IPS-11a (cell line): ENCODE data around the gene LHX8.
A peak's percentile ranks its signal among the peaks of the same experiment; 100 is the strongest.
"Not testable (repeated sequence)": the region's sequence is repeated elsewhere in the genome, so short reads cannot be mapped to it uniquely, and the experiment has no call there.

ENCODE experiments used
- H3K4me3 ChIP-seq: one replicate; pipeline ENCODE4 v1.5.1; 2013; ENCODE audit warnings: low read depth, low read length, control low read depth

The LHX8 gene

DNA sequence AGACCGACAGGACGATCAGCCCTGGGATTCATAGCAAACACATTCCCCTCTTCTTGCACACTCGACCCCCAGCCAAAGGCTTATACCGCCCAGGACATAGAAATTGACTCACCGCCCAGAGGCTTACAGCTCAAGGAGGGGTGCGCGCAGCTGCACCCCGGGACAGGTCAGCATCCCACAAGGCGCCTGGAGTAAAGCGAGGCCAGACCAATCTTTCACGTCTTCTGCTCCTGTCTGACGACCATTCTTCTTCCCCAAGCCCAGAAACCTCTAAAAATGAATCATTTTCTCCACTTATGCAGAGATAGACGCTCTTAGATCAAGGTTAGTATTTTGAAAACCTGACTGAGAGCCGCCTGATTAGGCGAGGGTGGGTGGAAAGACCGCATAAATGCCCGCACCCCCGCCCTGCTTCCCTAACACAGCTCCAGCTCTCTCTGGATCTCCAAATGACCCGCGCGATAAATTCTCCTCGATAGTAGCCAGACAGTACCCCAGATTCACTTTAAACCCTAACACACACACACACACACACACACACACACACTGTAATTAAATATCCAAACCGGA, 1.9 kb upstream of the LHX8 start:
- no peak overlapping the region for H3K4me3 ChIP-seq

DNA sequence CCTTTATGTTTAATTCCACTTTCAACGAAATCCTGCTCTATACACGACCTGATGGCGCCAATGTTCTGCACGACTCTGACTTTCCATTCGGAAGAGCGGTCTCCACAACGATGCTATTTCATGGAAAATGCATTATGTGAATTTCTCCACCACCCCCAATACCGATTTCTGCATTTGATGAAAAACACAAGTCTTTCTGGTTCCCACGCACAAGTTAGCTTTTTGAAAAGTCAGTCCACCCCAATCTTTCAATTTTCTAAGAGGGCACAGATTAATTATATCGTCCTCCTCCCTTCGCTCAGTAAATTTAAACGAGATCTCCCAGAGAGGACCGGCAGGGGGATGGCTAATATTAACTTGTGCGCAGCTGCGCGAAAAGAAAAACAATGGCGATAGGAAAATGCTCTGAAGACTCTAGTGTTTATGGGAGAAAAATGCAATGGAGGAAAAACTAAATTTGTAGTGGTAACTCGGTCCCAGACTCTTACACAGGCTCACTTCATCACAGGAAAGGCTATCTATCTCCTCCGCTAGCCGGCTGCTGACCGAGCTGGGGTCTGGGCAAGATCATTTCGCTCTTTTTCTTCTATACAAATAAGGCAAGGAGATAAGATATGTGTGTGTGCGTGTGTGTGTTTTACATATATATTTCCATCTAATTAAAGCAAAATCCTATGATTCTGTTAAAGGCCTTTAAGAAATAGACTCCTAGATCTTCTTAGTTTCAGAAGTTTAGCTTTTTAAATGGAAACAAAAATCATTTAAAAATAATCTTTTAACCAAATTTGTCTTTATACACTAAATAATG, 1.2 kb upstream of the LHX8 start:
- H3K4me3 ChIP-seq: no peak overlapping the region

DNA sequence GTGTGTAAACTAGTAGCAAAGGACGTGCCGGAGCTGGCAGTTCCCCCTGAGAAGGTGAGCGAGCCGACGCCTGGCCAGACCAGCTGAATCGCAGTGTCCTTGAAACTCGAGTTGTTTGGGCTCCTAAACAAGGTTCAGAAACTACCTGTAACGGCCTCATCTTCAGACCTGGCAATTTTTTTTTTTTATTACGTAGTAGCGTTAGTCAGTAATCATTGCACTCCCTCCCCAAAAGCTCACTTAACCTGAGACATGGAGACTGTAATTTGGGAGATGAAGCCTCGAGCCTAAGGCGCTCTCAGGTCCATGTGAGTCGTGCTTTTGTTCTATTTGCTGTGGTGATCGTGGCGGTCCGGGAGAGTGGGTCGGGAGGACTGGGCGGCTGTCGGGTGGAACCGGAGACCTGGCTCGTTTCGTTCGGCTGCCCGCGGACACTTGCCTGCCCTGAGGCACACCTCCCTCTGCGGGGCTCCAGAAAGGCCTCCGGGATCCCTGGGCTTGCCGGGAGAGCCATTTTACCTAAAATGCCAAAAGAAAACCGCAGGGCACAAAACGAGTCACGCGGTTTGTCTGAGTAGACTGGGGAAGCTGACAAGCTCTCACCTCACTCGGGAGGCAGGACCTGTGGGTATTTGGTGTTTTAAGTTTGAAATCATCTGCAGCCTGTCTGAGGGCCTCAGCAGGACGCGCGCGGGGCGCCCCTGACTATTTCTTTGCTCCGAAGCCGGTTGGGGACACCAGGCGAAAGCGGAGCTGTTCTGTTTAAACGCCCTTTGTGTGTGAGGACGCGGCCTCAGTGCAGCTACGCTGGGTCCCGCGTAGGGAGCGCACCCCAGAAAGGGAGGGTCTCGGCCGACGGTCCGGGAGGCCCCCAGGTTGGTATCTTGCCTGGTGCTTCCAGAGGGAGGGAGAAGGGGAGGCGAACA, 722 bp downstream of the LHX8 start:
- H3K4me3 ChIP-seq: peak overlapping the region; percentile 9

DNA sequence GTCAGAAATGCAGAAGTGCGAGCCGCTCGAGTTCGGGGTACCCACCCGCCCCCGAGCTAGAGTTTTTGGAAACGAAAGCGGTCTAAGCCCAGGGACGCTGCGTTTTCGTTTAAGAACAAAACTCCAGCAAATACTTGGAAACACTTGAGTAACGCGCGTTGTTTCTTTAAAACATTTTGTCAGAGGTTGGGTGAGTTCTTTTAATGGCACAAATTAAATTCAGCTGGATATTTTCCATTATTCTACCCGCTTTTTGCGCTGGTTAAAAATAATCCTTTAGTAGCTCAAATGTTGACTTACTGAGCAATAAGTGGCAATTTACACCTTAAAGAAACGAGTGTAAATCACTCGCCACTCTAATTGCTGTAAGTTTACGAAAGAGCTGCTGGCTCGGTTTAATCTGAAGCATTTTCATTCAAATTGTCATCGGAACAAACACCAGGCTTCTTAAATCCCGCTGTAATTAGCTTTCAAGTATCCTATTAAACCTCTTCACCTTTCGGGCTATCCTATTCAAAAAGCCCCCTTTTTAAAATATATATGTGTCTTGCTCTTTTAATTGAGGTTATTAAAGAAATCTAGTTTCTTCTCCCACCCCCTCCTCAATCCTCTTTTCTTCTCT, 1.5 kb downstream of the LHX8 start:
- H3K4me3 ChIP-seq: peak overlapping the region; percentile 9

DNA sequence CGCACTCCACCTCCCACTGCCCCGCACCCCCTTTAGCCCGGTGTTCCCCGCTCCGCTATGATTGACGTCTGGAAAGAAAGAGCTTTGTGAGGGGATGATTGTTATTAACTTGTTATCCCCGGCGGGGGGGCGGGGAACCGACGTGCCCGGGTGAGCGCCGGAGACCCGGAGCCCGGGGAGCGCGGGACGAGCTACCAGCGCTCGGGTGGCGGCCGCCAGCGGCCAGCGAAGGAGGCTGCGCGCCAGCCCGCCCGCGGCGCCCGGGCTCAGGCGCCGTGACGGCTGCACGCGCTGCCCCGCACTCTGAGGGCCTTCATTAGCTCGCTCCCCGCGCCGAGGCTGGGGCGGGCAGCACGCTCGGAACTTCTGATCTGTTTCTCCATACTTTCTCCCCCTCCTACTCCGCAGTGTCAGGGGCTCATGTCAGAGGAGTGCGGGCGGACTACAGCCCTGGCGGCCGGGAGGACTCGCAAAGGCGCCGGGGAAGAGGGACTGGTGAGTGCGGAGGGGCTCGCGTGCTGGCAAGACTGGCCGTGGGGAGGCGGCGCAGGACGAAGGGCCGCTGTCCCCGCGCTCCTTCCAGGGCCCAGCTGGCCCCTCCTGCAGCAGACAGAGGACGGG, 2.1 kb downstream of the LHX8 start:
- H3K4me3 ChIP-seq: peak overlapping the region; percentile 36

DNA sequence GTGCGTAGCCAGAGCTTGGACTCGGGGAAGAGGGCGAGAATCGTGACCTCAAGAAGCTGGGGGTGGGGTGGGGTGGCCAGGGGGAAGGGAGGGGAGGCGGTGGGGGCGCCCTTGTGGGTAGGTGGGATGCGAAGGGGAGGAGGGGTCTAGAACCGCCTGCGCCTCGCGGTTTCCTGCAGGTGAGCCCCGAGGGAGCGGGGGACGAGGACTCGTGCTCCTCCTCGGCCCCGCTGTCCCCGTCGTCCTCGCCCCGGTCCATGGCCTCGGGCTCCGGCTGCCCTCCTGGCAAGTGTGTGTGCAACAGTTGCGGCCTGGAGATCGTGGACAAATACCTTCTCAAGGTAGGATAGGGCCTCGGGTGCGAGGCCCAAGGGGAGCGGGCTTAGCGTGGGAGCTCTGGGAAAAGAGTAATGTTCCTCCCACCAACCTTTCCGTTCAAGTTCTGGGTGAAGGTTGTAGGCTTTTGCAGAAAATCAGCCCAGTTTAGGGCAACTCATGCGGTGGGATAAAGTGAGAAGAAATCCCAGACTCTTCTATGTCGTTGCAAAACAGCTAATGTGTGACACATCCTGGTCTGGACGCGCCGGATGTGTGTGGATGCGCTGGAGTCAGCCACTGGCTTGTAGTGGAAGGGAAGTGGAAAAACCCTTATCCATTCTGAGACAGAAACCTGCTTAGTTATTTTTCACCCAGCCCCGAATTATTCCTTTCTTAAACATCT, 2.9 kb downstream of the LHX8 start:
- H3K4me3 ChIP-seq: peak overlapping the region; percentile 36

DNA sequence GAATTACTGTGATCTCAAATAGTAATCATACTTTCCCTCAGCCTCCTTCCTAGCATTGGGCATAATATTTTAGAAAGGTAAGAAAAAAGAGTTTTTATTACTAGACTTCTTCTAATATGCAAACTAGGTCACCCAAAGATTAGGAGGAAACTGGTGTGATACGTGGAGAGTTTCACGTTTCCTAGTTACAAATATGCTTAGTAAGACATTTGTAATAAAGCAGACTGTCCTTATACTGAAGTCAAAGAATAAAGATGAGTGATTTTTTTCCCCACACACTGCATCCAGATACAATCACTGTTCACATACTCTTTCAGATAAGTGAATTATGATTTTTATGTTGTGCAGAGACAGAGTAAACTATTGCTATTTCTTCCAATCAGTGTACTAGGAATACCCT, 17.9 kb downstream of the LHX8 start:
- no peak overlapping the region for H3K4me3 ChIP-seq

DNA sequence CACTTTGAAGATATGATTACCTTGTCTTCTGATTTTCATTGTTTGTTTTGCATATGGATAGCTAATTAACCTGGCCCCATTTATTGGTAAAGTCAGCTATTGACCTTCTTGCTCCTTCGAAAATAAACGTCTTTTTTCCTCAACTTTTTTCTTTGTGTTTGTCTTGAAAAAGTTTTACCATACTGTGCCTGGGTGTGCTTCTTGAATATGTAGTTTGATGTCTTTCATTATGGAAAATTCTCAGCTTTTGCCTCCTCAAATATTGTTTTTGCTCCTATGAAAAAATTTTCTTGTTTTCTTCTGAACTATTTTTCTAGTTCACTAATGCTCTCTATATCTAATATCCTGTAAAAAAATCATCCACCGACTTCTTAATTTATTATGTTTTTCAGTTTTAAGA, 25.0 kb downstream of the LHX8 start:
- no peak overlapping the region for H3K4me3 ChIP-seq

DNA sequence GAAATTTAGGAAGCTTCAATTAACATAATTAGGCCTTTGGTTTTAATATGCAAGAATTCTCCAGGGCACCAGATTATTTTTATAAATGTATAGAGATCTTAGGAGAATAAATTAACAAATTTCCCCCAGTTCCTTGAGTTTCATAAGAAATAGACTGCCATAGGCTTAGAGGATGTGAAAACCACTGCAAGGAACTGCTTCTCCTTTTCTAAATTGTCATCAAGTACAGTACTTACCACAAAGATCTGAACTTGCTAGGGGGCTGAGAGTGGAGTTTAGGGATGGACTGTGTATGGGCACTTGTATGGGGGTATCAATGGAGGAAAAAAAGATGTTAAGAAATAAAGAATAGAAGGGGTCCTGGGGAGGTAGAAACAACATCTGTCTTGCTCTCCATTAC, 31.1 kb downstream of the LHX8 start:
- no peak overlapping the region for H3K4me3 ChIP-seq

DNA sequence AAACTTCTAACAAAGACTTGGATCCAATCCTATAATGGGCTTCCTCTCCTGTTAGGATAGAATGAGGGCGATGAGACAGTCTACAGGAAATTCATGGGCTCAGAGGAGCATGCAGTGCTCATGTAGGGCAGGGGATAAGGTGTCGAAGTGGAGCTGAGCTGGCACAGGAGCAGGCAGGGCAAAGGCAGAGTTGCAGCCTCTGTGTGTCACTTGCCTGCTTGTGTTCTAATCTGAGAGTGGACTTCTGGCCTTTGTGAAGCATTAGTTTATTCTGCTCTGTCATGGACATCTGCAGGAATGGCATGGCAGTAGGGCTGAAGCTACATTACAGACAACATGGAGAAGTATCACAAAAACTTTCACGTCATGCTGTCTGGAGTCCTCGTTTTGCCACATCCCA, 32.6 kb downstream of the LHX8 start:
- no peak overlapping the region for H3K4me3 ChIP-seq

DNA sequence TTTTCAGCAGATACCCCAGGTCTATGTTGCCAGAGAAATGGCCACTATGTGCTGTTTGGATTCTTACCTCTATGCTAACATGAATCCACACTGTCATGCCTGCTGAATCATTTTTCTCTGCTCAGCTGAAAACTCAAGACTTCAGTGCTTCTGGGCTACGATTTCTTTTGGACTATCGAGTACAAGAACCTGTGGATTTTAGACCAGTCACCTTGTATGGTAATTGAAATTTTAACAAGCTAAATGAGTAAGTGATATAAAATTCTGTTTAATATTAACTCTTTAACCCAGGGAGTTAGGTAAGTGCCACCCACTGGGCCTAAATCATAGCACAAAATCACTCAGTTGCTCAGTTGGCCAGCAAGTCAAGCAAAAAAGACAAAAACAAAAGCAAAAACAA, 35.8 kb downstream of the LHX8 start:
- H3K4me3 ChIP-seq: no peak overlapping the region

DNA sequence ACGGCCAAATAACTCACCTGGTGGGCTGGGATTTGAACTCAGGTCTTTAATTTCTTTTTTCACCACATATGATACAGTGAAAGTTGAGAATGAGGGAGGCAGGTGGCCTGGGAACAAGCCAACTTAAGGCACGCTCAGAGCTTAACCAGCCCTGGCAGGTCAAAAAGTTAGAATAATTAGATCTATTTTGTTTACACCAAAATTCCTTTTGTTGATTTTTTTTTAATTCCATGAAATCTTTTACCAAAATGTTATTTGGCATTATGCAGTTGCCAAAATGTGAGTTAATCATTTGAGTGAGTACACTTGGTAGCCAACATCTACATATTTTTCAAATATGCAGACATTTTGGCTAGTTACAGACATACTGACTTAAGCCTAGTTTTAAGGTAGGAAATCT, 36.8 kb downstream of the LHX8 start:
- no peak overlapping the region for H3K4me3 ChIP-seq

DNA sequence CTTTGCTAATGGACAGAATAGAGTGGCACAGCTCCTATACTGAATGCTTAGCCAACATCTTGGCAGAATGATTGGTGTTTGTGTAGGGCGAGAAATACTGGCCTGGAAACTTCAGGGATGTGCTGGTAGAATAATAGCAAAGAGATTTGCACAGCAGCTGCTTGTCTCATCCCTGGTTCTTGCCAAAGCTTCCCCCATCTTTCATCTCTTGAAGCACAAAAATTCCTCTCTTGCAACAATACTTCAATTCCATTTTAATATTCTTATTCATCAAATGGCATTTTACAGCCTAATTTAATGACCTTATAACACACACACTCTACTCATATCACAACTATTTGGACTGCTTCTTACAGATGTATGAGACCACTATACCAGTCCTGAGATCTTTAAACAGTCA, 37.7 kb downstream of the LHX8 start:
- H3K4me3 ChIP-seq: no peak overlapping the region

DNA sequence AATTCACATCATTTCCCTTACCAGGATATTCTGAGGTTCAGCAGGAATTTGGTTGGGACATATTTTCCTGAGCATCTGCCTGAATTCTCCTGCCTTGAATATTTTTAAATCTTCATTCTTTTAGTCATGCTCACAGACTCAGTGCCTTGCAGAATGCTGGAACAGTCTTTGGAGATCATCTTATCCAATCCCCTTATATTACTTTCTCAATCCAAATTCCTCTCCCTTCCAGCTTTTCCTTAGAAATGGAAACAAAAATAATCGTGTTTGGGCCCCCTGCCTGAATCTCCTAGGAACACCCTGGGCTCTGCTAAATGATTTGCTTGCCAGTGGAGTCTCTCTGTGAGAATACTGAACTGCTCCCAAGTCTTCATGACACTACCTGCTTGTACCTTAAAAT, 38.4 kb downstream of the LHX8 start:
- no peak overlapping the region for H3K4me3 ChIP-seq

DNA sequence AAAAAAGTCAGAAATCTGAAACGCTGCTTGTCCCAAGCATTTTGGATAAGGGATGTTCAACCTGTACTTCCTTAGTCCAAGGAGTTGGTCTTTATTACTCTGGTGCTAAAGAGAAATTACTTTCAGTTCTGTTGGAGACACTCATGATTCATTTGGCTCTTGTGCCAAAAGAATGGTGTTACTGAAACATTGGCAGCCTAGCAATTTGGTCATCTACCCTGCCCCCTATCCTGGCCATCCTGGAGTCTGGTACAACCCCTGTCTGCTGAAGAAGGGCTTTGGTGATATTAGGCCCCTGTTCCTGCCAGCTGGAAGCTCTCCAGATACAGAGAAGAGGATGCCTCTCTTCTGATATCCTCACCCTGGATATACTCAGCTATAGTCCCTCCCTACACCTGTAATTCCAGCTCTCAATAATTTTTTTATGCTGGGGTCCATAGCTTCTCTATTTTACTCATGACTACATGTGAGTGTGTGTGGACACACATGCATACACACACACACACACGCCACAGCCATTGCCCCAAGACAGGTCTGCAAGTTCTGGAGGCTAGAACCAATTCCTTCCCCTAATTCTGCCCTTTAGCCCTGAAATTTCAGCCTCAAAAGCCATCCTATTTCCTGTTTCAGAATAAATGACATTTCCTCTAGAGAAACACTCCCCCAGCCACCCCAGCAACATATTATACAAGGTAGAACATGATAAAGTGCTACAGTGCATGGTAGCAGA, 40.0 kb downstream of the LHX8 start:
- no peak overlapping the region for H3K4me3 ChIP-seq

DNA sequence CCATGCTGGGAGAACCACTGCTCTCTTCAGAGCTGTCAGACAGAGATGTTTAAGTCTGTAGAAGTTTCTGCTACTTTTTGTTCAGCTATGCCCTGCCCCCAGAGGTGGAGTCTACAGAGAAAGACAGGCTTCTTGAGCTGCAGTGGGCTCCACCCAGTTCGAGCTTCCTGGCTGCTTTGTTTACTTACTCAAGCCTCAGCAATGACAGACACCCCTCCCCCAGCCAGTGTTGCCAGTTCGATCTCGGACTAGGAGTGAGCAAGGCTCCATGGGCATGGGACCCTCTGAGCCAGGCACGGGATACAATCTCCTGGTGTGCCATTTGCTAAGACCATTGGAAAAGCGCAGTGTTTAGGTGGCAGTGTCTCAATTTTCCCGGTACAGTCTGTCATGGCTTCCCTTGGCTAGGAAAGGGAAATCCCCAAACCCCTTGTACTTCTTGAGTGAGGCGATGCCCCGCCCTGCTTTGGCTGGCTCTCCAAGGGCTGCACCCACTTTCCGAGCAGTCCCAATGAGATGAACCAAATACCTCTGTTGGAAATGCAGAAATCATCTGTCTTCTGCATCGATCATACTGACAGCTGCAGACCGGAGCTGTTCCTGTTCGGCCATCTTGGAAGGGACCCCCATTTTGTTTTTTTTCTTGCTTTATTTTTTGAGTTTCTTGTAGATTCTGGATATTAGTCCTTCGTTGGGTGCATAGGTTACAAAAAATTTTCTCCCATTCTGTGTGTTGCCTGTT, 47.2 kb downstream of the LHX8 start:
- H3K4me3 ChIP-seq: not testable (repeated sequence)

DNA sequence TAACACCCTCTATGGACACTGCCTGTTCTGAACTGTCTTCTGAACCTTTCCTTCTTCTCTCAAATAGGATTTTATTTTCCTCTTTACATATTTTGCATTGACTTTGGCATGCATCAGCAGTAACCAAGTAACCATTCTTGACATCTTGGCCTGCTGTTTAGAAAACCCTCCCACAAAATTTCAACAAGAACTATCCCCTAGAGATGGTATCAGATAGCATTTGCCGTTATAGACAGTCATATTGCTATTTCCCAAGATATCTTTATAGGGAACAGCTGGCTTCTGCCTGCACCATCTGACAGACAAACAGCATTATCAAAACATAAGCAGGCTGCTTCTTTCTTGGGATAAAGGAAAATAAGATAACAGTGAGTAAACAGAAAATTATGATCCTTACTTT, 54.7 kb downstream of the LHX8 start:
- no peak overlapping the region for H3K4me3 ChIP-seq

DNA sequence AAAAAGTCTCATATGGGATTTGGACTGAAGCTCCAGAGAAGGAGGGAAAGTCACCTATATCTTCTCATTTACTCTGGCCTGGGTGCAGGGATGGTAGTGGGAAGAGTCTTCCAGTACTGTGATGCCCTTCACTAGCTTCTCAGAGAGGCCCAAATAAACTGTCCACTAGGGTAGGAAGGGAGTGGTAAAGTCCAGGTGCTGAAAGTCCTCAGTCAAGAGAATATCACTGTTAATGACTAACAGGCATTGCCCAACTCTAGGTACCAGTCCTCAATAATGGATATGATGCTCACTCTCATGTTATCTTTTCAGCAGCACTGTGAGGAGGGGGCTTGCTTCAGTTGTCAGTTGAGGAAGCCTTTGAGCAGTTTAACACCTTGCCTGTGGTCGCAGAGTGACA, 64.0 kb downstream of the LHX8 start:
- no peak overlapping the region for H3K4me3 ChIP-seq

DNA sequence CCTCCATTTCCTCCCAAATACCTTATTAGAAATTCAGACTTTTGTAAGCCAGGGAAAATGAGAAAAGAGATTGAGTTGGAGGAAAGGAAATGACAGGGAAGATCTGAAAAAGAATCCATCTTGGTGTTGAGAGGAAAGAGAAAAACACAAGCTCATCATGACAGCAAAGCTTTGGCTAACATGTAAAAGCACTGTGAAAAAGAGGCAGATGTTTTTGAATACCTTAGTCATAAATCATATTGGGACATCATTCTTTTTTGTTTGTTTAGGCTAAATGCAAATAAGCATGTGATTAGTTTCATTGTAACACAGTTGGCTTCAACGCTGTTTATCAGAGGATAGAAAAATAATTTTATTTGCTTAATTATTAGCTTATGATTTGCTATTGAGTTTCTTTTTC, 64.6 kb downstream of the LHX8 start:
- H3K4me3 ChIP-seq: no peak overlapping the region
